NCI-H1694 treated with DMSO at 0.1 percent for 48 hours (cell line): ENCODE measurements around the gene S100A14.
A peak's percentile ranks its signal among the peaks of the same experiment; 100 is the strongest.
"Not testable (repeated sequence)": the region's sequence is repeated elsewhere in the genome, so short reads cannot be mapped to it uniquely, and the experiment has no call there.

ENCODE experiments used
- DNase-seq: peaks from one replicate; lab custom pipeline; 2025; lab: John Stamatoyannopoulos, UW

S100A14 gene

DNA sequence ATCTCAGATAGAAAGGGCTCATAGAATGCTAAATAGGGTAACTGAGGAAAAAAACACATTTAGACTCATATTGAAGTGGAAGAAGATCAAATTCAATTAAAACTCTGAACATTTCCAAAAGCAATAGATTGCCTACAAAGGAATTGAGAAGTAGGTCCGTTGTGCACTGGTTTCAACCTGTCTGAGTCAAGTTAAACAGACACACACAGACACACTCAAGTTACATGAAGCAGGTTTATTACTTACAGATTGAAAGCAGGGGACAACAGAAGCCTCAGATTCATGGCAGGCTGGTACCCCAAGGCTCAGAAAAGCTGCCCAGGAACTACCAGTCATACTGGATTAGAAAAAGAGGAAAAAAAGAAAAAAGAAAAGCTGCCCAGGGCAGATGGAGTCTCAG lies 29.8 kb downstream of the S100A14 start:
- no peak for DNase-seq

DNA sequence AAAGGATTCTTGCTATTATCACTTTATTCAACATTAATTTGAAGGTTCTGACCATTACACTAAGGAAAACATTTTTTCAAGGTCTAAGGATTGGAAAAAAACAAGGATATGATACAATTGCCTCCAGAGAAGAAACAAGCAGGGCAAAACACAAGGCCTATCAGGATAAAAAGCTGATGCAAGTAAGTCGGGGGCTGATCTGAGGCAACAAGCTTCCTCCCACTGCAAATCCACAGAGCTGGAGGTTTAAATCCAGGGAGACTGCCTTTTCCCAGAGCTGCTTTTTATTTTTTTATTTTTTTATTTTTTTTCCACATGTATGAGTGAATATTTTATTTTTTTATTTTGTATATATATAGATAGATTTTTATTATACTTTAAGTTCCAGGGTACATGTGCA lies 31.1 kb downstream of the S100A14 start:
- DNase-seq, result no peak

DNA sequence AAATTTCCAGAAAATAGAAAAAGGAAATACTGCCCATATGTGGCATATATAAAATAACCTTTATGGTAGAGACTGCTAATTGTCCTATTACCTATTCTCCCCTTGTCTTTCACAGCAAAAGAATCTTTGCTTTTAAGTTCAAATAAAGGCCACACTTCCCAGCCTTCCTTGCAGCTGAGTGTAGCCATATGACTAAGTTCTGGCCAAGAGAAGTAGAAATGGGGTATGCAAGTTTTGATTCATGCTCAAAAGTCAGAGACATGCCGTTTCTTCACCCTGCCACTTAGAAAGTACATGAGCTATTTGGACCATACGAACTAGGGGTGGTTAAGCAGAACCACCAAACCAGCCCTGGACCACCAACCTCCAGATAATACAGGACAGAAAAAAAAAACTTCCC lies 32.1 kb downstream of the S100A14 start:
- DNase-seq, result no peak

DNA sequence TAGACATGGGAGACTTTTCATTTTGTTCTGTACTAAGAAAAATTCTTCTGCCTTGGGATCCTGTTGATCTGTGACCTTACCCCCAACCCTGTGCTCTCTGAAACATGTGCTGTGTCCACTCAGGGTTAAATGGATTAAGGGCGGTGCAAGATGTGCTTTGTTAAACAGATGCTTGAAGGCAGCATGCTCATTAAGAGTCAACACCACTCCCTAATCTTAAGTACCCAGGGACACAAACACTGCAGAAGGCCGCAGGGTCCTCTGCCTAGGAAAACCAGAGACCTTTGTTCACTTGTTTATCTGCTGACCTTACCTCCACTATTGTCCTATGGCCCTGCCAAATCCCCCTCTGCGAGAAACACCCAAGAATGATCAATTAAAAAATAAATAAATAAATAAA lies 32.6 kb downstream of the S100A14 start:
- DNase-seq, result not testable (repeated sequence)

DNA sequence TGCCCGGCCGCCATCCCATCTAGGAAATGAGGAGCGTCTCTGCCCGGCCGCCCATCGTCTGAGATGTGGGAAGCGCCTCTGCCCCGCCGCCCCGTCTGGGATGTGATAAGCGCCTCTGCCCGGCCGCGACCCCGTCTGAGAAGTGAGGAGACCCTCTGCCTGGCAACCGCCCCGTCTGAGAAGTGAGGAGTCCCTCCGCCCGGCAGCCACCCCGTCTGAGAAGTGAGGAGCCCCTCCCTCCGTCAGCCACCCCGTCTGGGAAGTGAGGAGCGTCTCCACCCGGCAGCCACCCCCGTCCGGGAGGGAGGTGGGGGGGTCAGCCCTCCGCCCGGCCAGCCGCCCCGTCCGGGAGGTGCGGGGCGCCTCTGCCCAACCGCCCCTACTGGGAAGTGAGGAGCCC lies 33.3 kb downstream of the S100A14 start:
- not testable (repeated sequence) for DNase-seq

DNA sequence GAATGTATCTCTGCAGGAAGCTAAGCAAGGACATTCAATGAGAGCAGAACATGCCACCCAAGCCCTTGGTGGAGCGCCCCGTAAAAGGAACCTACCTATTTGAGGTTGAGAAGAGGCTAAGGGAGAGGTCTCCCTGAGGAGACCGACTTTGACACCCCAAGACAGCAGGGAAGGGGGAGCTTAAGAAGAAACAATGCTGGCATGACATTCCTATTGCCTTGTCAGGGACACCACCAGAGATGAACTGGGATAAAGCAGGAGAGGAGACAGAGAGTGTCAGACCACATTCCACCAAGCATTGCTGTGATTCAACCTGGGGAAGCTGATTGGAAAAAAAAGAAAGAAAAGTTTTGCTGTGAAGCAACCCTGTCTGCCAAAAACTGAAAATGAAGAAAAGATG lies 37.2 kb downstream of the S100A14 start:
- DNase-seq, result no peak

DNA sequence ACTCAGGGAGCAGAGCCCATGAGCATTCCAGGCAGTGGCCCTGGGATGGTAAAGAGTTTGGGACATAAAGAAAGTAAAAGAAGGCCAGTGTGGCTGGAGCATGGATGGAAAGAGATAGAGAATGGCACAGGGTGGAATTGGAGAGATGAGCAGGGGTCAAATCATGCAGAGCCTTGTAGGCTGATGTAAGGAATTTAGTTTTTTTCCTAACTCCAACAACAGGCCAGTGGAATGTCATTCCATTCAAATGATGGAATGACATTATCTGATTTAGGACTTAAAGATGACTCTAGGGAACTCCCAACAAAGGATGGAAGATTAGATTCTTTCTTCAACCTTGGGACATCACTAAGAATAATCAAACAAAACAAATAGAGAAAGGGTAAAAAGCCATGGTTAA lies 37.6 kb downstream of the S100A14 start:
- DNase-seq, result no peak

DNA sequence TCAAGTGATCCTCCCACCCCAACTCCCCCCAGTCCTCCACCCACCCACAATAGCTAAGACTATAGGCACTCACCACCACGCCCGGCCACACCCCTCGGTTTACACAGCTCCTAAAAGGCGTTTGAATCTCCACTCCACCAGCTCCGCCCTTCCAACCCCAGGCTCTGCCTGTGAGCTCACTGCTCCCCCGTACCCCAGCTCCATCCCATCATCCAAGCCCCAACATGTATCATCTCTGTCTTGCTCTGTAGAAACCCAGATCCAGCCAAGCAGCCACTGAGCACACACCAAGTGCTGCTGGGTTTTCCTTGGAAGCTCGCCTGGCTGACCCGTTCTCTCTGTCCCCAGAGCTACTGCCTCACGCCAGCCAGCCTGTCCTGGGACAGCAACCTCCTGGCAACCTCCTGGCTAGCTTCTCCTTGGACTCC lies 38.5 kb downstream of the S100A14 start:
- no peak for DNase-seq

DNA sequence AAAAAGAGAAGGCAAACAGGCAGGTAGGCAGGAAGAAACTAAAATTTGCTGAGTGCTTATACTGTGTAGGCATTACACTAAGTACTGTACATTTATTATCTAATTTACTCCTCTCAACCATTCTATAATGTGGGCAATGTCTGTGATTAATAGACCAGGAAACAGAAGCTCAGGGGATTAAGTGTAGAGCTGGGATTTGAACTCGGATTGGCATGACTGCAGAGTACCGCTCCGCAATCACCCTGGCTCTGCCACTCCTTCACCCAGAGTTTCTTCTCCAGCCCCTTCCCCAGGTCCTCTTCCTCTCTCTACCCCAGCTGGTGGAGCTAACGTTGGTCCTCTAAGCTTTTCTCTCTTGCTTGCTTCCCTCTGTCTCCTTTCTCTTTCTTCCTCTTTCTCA lies 39.0 kb downstream of the S100A14 start:
- no peak for DNase-seq

DNA sequence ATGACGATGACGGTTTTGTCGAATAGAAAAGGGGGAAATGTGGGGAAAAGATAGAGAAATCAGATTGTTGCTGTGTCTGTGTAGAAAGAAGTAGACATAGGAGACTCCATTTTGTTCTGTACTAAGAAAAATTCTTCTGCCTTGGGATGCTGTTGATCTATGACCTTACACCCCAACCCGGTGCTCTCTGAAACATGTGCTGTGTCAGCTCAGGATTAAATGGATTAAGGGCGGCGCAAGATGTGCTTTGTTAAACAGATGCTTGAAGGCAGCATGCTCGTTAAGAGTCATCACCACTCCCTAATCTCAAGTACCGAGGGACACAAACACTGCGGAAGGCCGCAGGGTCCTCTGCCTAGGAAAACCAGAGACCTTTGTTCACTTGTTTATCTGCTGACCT lies 40.6 kb downstream of the S100A14 start:
- not testable (repeated sequence) for DNase-seq

DNA sequence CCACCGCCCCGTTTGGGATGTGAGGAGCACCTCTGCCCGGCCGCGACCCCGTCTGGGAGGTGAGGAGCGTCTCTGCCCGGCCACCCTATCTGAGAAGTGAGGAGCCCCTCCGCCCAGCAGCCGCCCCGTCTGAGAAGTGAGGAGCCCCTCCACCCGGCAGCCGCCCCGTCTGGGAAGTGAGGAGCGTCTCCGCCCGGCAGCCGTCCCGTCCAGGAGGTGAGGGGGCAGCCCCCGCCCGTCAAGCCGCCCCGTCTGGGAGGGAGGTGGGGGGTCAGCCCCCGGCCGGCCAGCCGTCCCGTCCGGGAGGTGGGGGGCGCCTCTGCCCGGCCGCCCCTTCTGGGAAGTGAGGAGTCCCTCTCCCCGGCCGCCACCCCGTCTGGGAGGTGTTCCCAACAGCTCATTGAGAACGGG lies 41.0 kb downstream of the S100A14 start:
- DNase-seq, result not testable (repeated sequence)

DNA sequence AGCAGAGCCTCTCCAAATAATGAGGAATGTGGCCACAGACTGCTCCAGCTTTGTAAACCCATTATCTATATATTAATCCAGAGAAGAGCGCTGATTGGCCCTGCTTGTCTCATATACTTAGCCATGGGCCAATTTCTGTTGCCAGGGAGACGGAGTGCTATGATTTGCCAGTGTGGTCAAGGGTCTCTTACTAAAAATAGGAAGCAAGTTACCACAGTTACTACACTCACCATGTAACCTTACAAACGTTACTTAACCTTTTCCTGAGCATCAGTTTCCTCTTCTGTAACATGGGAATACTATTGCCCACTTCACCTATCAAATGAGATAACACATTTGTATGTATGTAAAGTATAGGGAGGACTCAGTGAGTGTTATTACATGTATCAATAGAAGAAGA lies 42.8 kb downstream of the S100A14 start:
- no peak for DNase-seq

DNA sequence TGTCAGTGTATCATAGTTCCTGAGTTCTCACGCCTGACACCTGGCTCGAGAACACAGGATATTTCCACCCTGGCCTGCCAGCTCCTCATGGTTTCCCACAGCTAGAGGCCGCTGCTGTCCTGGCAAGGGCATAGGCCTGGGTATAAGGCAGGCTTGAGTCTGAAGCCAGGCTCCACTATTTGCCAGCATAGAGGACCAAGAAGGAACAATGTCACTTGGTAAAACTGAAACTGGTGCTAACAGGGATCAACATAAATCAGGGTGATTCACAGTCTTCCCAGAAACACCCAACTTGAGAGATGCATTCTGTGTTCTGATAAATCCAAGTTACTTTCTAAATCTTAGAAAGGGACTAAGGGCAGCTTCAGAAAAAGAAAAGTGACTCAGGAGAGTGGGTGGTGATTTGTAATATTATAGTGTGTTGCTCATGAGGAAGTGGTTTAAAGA lies 43.5 kb downstream of the S100A14 start:
- peak; percentile 74 for DNase-seq

DNA sequence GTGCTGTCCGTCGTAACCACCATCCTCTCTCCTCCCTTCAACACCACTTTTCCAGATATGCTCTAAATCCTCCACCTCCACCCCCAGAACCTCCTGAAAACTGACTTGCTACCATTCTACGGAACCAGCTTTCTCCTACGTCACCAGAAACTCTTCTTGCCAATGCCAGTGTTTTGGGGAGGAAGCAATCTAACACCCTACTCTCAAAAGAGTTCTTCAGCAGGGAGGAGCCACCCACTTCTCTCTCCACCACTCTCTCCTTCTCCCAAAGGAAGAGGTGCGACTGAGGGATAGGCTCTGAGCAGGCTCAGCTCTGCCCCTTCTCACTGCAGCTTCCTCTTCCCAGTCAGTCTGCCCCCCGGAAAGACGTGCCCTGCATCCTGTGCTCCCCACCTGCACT lies 44.4 kb downstream of the S100A14 start:
- DNase-seq, result no peak

DNA sequence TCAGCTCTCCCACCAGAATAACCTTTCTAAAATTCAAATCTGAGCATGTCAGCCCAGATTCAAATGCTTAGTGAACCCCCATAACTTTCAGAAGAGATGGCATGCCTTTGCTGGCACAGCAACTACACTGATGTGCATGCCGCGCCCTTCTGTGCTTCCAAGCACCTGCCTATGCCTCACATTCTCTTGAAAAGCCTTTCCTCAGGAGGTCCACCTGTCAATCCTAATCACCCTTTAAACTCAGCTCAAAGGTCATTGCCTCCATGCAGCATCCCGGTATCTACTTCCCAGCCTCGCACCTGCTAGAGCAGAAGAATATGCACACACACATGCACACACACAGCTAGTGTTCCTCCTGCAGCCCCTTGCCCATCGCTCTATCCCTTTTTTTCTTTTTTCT lies 45.3 kb downstream of the S100A14 start:
- no peak for DNase-seq

DNA sequence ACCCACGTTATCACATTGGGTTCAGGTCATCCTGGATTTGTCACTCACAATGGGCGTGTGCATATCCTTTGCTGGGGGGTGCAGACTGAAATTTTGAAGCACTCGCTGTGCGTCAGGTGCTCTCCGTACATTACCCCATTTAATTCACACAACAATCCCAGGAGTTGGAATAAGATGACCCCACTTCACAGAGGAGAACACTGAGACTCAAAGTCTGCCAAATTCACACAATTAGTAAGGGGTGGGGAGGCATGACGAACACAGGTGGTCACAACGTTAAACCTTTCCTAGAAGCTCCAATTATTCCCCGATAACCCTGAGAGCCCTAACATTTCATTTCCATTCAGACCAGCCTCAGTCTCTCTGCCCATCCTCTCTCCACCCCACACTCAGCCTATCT lies 46.7 kb downstream of the S100A14 start:
- no peak for DNase-seq

DNA sequence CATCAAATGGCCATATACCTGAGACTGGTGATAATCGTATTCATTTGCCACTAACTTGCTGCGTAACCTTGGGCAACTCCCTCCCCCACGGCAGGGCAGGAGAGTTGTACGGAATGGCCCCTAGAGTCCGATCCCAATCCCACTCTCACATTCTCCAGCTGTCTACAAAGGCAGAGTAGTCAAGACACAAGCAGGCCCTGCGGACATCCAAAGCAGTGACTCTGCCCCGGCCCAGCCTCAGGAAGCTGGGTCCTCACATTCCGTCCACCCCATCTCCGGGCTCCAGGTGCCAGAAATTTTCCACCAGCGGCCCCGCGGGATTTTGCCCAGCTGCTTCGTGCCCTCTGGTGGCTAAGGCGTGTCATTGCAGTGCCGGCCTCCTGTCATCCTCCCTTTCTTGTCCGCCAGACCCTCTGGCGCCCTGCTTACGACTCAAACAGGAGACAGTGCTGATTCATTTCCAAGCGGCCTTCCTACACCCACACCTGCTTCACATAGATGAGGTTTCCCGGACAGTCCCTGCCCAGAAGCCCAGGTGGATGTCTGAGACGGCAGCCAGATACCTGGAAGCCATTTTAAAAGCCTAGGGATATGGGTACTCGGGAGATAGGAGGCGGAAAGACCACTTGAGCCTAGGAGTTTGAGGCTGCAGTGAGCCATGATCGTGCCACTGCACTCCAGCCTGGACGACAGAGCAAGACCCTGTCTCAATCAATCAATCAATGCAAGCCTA lies 47.6 kb downstream of the S100A14 start:
- peak; percentile 94 for DNase-seq

DNA sequence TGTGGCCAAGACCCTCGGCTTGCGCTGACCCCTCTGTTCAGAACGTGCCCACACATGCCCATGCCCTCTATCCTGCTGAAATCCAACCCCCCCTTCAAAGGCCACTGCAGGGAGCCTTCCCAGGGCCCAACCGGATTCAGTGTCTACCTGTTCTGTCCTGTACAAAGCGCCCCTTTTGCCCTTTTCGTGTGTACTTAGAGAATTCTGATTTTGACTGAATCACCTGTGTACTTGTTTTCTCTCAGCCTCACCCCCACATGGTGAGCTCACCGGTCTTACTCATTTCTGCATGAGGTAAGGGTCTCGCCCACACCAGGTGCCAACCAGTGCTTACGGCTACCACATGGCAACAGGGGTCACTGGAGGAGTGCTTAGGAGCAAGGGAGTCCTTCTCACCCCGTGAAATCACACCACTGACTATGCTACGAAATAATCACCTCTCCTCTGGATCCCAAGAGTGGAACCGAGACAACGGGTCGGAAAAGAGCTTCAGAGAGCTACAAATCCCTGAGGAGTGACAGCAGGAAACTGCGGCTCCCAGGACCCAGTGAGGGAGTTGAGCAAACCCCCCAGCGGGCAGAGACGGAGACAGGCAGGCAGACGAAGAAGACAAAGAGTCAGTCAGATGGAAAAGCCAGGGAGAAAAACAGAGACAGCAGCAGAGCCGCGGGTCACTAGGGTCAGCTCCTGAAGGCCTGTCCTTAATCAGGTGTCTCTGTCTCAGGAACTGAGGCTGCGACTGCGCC lies 48.3 kb downstream of the S100A14 start:
- DNase-seq, result peak; percentile 77

DNA sequence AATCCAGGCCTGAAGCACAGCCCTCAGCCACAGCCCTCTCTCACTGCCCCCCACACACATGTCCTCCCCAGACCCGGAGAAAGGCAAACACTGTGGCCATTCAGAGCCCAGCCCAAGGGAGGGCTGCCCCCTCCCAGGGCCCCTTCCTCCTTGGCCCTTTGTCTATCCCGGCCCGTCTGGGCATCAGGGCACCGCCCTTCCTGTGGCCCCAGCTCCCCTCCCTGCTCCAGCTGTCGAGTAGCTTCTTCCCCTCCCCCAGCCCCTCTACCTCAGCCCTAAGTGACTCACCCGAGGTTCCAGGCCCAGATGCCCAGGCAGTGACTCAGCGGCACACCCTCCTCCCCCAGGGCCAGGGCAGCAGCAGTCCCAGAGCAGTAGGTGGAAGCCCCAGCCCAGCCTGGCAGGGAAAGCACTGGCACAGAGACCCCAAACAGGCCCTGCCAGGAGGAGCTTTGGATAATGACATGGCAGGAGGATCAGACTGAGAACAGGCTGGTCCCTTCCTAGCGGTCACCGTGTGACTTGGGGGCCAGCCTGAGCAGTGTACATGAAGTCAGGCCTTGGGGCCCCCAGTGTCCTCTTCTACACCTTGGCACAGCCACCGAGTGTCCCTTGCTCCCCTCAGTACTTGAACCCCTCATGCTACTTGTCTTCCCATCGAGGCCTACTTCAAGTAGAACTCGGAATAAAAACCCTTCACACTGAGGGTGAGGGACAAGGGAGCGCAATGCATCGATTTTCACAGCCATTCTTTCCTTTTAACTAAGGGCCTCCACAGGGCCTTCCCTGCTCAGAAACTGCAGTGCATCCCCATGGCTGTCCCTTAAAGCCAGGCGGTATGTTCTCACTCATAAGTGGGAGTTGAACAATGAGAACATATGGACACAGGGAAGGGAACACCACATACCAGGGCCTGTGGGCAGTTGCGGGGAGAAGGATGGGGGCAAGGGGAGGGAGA lies 49.4 kb downstream of the S100A14 start:
- peak; percentile 98 for DNase-seq

DNA sequence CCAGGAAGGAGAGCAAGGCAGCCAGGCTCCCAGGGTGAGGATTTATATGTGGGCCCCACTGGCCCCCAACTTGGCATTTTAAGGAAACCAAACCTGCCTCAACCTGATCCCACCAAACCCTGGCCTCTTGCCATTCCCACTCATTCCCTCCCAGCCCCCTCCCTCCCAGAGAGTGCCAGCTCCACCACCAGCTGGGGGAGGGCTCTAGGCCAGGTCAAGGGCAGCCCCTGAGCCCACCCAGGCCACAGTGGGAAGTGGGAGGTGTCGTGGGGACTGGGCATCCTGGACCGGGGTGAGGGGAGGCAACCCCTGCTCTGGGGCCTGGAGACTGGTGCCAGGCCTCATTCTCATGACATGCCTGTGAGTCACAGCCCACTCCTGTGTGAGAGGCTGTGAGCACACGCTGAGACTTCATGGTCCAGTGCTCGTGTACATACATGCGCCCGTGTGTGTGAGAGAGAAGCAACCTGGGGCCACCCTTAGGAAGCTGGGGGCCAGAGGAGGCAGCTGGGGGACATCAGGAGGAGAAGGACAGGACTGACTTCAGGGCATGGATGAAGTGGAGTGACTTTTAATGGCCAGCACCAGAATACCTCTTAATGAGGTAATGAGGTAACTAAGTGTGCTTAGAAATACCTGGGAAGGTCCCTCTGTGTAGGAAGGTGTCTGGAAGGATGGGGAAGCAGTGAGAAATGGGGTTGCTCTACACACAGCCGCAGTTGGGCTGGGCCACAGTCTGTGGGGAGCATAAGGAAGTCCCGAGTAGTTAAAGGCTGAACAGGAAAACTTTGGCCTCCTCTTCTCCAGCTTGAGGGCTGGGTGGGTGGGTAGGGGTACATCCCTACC lies 50.4 kb downstream of the S100A14 start, which contains the start of gene S100A2:
Gene S100A2, minus strand, starts transcription at position 316 of the 846 bp plus-strand sequence. CDS start 1,967 bp downstream, outside the sequence.
- peak; percentile 81 for DNase-seq
